CD4-positive, alpha-beta T cell treated with Interleukin-1 beta for 1 hour (primary cell): Measurements from ENCODE around the gene TXLNG.

Experiments
- DNase-seq, 2 donors: peaks; one replicate each; pipeline ENCODE4 v3.0.0-alpha.2; 2020 to 2022

The TXLNG gene

GRCh38 chrX:16785247-16786138, 773 bp upstream of the TXLNG start:
- no peak for DNase-seq

- DNase-seq: peak; percentile 45 to 55
Measured at GRCh38 chrX:16786791-16787735, 797 bp downstream of the TXLNG start.

- DNase-seq: no peak
Measured at GRCh38 chrX:16788477-16788876, 2.2 kb downstream of the TXLNG start.

- DNase-seq: no peak
Measured at GRCh38 chrX:16796298-16796697, 10.0 kb downstream of the TXLNG start.

- DNase-seq: no peak
Measured at GRCh38 chrX:16797358-16797757, 11.1 kb downstream of the TXLNG start.

GRCh38 chrX:16797841-16798240, 11.6 kb downstream of the TXLNG start:
- no peak for DNase-seq

GRCh38 chrX:16804923-16805464, 18.7 kb downstream of the TXLNG start:
- DNase-seq: no peak

- DNase-seq: no peak
Measured at GRCh38 chrX:16807548-16807947, 21.3 kb downstream of the TXLNG start.

GRCh38 chrX:16807976-16808542, 21.8 kb downstream of the TXLNG start:
- DNase-seq: no peak

GRCh38 chrX:16814597-16814996, 28.3 kb downstream of the TXLNG start:
- no peak for DNase-seq

GRCh38 chrX:16819634-16820033, 33.4 kb downstream of the TXLNG start:
- DNase-seq: no peak

- DNase-seq: no peak
Measured at GRCh38 chrX:16822723-16823122, 36.5 kb downstream of the TXLNG start.

- no peak for DNase-seq
Measured at GRCh38 chrX:16825264-16826035, 39.2 kb downstream of the TXLNG start.

- peak in 1 of 2 donors; percentile 33 for DNase-seq
Measured at GRCh38 chrX:16826207-16826606, 39.9 kb downstream of the TXLNG start.

- DNase-seq: no peak
Measured at GRCh38 chrX:16827225-16827624, 41.0 kb downstream of the TXLNG start.

GRCh38 chrX:16828124-16828908, 42.0 kb downstream of the TXLNG start:
- DNase-seq: no peak

- no peak for DNase-seq
Measured at GRCh38 chrX:16832301-16832700, 46.0 kb downstream of the TXLNG start.

GRCh38 chrX:16834806-16835205, 48.5 kb downstream of the TXLNG start:
- no peak for DNase-seq

- peak in 1 of 2 donors; percentile 18 for DNase-seq
Measured at GRCh38 chrX:16836371-16836770, 50.1 kb downstream of the TXLNG start.

- DNase-seq: no peak
Measured at GRCh38 chrX:16838202-16839066, 52.2 kb downstream of the TXLNG start.
